ENCODE results near the gene NOL3. TPM values are rescaled to one million over a fixed set of nuclear protein-coding genes. Genes with fewer than 3 reads are reported as not detected.

NOL3 gene
- total and polyA plus RNA-seq, 2 of the 13 experiments (the other 11 are each of a cell fraction or from before 2014, with no cell fraction given) = 5.7 to 20.5 TPM

- TF ChIP-seq HINFP (CRISPR knock-in tag; IDR thresholded peaks at IDR 0.05; ENCODE audit: low read depth) (no peak; the same call in 1 of the 2 replicates), CCAR2 (optimal IDR thresholded peaks at IDR 0.05; ENCODE audit: low read depth, low read length) (no peak), SMAD9 (CRISPR knock-in tag; IDR thresholded peaks at IDR 0.05) (0 out of 2 replicates have a peak, but pooled peaks have one; percentile 20), IKZF5 (CRISPR knock-in tag; IDR thresholded peaks at IDR 0.05) (peak; percentile 75; the same call in 1 of the 2 replicates), IRF9 (CRISPR knock-in tag; IDR thresholded peaks at IDR 0.05; ENCODE audit: borderline replicate concordance) (peak; percentile 75), ZBTB3 (CRISPR knock-in tag; IDR thresholded peaks at IDR 0.05; ENCODE audit: borderline replicate concordance, low read depth) (0 out of 2 replicates have a peak, but pooled peaks have one; percentile 76), ZNF607 (CRISPR knock-in tag; IDR thresholded peaks at IDR 0.05; ENCODE audit: borderline replicate concordance) (peak; percentile 51), RBM22 (optimal IDR thresholded peaks at IDR 0.05; ENCODE audit: low read length) (no peak), ATF2 (CRISPR knock-in tag; IDR thresholded peaks at IDR 0.05) (peak; percentile 76), TIGD3 (CRISPR knock-in tag; IDR thresholded peaks at IDR 0.05; ENCODE audit: borderline replicate concordance) (0 out of 2 replicates have a peak, but pooled peaks have one; percentile 21), ZNF674 (CRISPR knock-in tag; IDR thresholded peaks at IDR 0.05; ENCODE audit: low read depth) (0 out of 2 replicates have a peak, but pooled peaks have one; percentile 19), ZFP36L2 (CRISPR knock-in tag; IDR thresholded peaks at IDR 0.05) (no peak), E2F1 (CRISPR knock-in tag; IDR thresholded peaks at IDR 0.05) (peak; percentile 71; the same call in 1 of the 2 replicates), NFATC3 (CRISPR knock-in tag; IDR thresholded peaks at IDR 0.05) (peak; percentile 77; the same call in 1 of the 2 replicates), ZSCAN9 (CRISPR knock-in tag; IDR thresholded peaks at IDR 0.05; ENCODE audit: borderline replicate concordance) (peak; percentile 76; the same call in 1 of the 2 replicates), RARA (CRISPR knock-in tag; IDR thresholded peaks at IDR 0.05) (peak; percentile 58), NR2C2 (CRISPR knock-in tag; IDR thresholded peaks at IDR 0.05; ENCODE audit: borderline replicate concordance) (peak; percentile 72), NR0B2 (CRISPR knock-in tag; IDR thresholded peaks at IDR 0.05) (0 out of 2 replicates have a peak, but pooled peaks have one; percentile 21), YEATS4 (CRISPR knock-in tag; IDR thresholded peaks at IDR 0.05; ENCODE audit: borderline replicate concordance) (peak; percentile 90; the same call in 1 of the 2 replicates)
These were observed 13.5 kb downstream of the NOL3 start, which contains the start of gene MATCAP1 (continued) for GRCh38 chr16:67183627-67184452.
